Vagina (tissue), 2 donors: ENCODE measurements around the gene NRG2.

Source experiments
- POLR2A ChIP-seq, 2 donors: fragments of 450-650 bp; IDR thresholded peaks; one replicate each; pipeline ENCODE4 v1.6.1; 2017; ENCODE audit warnings: antibody characterized with exemption in 2 of 2, mild to moderate bottlenecking in 2 of 2, moderate library complexity in 2 of 2
- TF ChIP-seq, protein P1 (sequence below), 3 experiments: fragments of 450-650 bp in 2 of 3; fragments of 200-600 bp in 1 of 3; sonication (generic) in 1 of 3; IDR thresholded peaks; one replicate each; pipeline ENCODE4 v1.5.1; 2017 to 2019; ENCODE audit warnings: antibody characterized with exemption in 3 of 3, mild to moderate bottlenecking in 2 of 3, moderate library complexity in 2 of 3

DNA sequence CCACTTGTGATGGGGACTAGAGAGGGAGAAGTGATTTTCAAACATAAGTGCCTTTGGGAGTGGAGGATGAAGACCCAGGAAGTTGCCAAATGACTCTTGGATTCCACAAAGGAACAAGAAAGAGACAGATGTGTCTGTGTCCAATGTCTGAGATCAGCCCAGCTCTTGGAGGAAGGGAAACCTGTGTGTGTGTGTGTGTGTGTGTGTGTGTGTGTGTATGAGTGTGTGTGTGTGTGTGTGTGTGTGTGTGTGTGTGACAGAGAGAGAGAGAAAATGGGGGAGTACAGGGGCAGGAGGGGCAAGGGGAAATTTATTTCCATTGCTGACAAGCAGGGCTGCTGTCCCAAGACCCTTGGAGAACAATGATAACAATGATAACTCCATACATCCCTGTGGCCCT, 175.5 kb downstream of the NRG2 start:
- TF ChIP-seq, protein P1, sequence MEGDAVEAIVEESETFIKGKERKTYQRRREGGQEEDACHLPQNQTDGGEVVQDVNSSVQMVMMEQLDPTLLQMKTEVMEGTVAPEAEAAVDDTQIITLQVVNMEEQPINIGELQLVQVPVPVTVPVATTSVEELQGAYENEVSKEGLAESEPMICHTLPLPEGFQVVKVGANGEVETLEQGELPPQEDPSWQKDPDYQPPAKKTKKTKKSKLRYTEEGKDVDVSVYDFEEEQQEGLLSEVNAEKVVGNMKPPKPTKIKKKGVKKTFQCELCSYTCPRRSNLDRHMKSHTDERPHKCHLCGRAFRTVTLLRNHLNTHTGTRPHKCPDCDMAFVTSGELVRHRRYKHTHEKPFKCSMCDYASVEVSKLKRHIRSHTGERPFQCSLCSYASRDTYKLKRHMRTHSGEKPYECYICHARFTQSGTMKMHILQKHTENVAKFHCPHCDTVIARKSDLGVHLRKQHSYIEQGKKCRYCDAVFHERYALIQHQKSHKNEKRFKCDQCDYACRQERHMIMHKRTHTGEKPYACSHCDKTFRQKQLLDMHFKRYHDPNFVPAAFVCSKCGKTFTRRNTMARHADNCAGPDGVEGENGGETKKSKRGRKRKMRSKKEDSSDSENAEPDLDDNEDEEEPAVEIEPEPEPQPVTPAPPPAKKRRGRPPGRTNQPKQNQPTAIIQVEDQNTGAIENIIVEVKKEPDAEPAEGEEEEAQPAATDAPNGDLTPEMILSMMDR (IDR thresholded peaks at IDR 0.05): no peak
- no peak for TF ChIP-seq POLR2A (IDR thresholded peaks at IDR 0.05)
